Measurements from ENCODE around the gene GUCY1B1.

GUCY1B1 gene

DNA sequence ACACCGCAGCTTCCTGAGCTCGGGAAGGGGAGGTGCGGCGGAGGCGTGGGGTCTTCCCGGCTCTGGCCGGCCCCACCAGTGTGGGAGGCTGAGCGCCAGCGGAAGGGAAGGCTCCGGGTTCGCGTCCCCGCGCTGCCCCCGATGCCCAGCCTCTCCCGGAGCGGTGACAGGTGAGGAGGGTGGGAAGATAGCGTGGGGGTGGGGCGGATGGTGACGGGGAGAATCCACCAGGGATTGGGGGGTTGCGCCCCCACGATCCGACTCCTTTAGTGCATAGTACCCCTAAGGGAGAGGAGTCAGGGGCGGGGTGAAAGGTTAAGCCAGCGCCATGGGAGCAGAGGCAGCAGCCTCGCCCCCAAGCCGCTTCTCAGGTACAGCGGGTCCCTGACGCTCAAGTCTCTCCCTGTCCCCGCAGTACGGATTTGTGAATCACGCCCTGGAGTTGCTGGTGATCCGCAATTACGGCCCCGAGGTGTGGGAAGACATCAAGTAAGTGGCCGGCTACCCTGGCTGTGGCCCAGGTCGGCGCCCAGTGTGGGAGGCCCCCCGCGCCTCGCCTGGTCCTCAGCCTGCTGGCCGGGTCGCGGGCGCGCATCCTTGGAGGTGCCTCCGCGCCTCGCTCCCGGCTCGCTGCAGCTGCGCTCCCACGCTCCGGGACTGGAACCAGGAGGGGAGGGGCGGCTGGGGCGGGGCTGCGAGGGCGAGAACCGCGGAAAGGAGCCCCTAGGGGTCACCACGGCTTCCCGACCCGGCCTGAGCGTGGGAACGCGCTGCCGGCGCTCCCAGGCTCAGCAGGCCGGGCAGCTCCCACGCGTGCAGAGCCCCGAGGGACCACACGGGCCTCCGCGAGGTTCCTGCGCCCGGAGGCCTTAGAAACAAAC, 791 bp downstream of the GUCY1B1 start:
- H3K27ac ChIP-seq: peak overlapping the region; percentile 98
- TF ChIP-seq, protein P1, sequence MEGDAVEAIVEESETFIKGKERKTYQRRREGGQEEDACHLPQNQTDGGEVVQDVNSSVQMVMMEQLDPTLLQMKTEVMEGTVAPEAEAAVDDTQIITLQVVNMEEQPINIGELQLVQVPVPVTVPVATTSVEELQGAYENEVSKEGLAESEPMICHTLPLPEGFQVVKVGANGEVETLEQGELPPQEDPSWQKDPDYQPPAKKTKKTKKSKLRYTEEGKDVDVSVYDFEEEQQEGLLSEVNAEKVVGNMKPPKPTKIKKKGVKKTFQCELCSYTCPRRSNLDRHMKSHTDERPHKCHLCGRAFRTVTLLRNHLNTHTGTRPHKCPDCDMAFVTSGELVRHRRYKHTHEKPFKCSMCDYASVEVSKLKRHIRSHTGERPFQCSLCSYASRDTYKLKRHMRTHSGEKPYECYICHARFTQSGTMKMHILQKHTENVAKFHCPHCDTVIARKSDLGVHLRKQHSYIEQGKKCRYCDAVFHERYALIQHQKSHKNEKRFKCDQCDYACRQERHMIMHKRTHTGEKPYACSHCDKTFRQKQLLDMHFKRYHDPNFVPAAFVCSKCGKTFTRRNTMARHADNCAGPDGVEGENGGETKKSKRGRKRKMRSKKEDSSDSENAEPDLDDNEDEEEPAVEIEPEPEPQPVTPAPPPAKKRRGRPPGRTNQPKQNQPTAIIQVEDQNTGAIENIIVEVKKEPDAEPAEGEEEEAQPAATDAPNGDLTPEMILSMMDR (IDR thresholded peaks at IDR 0.05): no peak
- no peaks in the 10 kb centered on the region for H3K36me3 ChIP-seq (ENCODE audit: control insufficient read depth, insufficient read depth, low read length)
- no peaks in the 10 kb centered on the region for H3K27me3 ChIP-seq (ENCODE audit: control insufficient read depth, insufficient read depth, low read length)
- peak overlapping the region; percentile 70 for H3K4me2 ChIP-seq (ENCODE audit: low read length)
- H3K4me3 ChIP-seq (ENCODE audit: low read depth, low read length): peak overlapping the region; percentile 63
- no peaks in the 10 kb centered on the region for H3K79me2 ChIP-seq
- peak overlapping the region; percentile 84 for H3K9ac ChIP-seq
- H3K9me3 ChIP-seq (ENCODE audit: control insufficient read depth, low read length): no peaks in the 10 kb centered on the region
- peaks cover 6% of the 10 kb centered on the region for H3K4me1 ChIP-seq
- peak overlapping the region; percentile 81 for H2AFZ ChIP-seq

DNA sequence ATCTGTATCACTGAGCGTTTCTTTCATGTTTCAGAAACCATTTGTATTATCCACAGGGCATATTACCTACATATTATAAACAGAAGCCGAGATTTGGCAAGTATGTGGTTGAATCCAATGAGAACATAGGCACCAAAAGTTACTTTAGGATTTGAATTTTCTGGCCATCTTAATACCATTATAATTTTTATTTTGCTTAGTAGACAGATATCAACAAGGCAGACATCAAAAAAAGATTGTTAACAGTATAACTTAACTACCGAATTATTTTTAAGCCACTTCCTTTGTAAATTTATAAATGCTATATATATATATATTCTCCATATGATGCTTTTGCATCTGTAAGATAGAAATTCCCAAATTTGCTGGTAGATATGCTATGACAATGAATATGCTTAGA, 2.2 kb downstream of the GUCY1B1 start:
- H2AFZ ChIP-seq: no peak overlapping the region
- no peaks in the 10 kb centered on the region for H3K27me3 ChIP-seq (ENCODE audit: control insufficient read depth, insufficient read depth, low read length)
- H3K9me3 ChIP-seq (ENCODE audit: control insufficient read depth, low read length): no peaks in the 10 kb centered on the region
- TF ChIP-seq, protein P1 (IDR thresholded peaks at IDR 0.05): no peak
- no peaks in the 10 kb centered on the region for H3K36me3 ChIP-seq (ENCODE audit: control insufficient read depth, insufficient read depth, low read length)
- H3K4me3 ChIP-seq (ENCODE audit: low read depth, low read length): no peak overlapping the region
- no peaks in the 10 kb centered on the region for H3K79me2 ChIP-seq
- H3K27ac ChIP-seq: no peak overlapping the region
- H3K4me2 ChIP-seq (ENCODE audit: low read length): no peak overlapping the region
- peaks cover 6% of the 10 kb centered on the region for H3K4me1 ChIP-seq
- no peak overlapping the region for H3K9ac ChIP-seq

DNA sequence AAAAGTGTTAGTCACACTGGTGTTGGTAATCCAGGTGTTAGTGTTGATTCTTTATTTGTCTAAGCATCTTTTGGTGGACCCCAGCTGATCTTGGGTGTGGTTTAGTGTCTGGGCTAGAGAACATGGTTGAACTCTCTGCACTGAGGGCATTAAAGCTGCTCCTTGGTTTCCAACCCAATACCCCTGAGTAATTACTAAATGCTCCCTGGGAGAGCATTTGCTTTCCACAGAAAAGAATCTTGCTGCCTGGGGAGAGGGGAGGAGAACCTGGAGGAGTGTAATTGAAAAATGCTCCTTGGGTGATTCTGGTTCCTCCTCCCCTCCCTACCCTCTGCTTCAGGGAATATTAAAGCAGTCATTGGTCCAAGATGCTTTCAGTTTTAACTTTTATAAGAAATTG, 3.1 kb downstream of the GUCY1B1 start:
- Histone ChIP-seq H3K4me2 (ENCODE audit: low read length) (no peak overlapping the region), H3K27me3 (ENCODE audit: control insufficient read depth, insufficient read depth, low read length) (no peaks in the 10 kb centered on the region), H3K9me3 (ENCODE audit: control insufficient read depth, low read length) (no peaks in the 10 kb centered on the region), H3K4me1 (peaks cover 6% of the 10 kb centered on the region), H2AFZ (no peak overlapping the region), H3K27ac (peak overlapping the region; percentile 19), H3K36me3 (ENCODE audit: control insufficient read depth, insufficient read depth, low read length) (no peaks in the 10 kb centered on the region), H3K9ac (no peak overlapping the region), H3K79me2 (no peaks in the 10 kb centered on the region), H3K4me3 (ENCODE audit: low read depth, low read length) (no peak overlapping the region)
- TF ChIP-seq, protein P1 (IDR thresholded peaks at IDR 0.05): no peak

DNA sequence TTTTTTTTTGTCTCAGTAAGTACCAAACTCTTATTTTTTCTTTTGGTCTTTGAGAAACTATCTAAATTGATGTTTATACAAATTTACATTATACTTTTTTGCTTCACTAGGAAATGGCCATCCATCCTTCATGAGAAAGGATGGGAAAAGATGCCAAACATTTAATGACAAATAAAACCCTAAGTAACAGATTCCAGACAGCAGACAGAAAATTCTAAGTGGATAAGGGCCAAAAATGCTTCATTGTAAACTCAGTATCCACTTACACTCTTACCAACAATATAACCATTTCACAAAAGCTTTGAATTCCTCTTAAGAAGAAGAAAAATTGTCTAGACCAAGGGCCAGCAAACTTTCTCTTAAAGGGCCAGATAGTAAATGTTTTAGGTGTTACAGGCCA, 3.5 kb downstream of the GUCY1B1 start:
- H3K27me3 ChIP-seq (ENCODE audit: control insufficient read depth, insufficient read depth, low read length): no peaks in the 10 kb centered on the region
- TF ChIP-seq, protein P1 (IDR thresholded peaks at IDR 0.05): no peak
- H3K4me1 ChIP-seq: peaks cover 6% of the 10 kb centered on the region
- no peak overlapping the region for H3K4me2 ChIP-seq (ENCODE audit: low read length)
- no peak overlapping the region for H3K9ac ChIP-seq
- H2AFZ ChIP-seq: no peak overlapping the region
- no peaks in the 10 kb centered on the region for H3K36me3 ChIP-seq (ENCODE audit: control insufficient read depth, insufficient read depth, low read length)
- H3K9me3 ChIP-seq (ENCODE audit: control insufficient read depth, low read length): no peaks in the 10 kb centered on the region
- peak overlapping the region; percentile 19 for H3K27ac ChIP-seq
- H3K79me2 ChIP-seq: no peaks in the 10 kb centered on the region
- H3K4me3 ChIP-seq (ENCODE audit: low read depth, low read length): no peak overlapping the region

DNA sequence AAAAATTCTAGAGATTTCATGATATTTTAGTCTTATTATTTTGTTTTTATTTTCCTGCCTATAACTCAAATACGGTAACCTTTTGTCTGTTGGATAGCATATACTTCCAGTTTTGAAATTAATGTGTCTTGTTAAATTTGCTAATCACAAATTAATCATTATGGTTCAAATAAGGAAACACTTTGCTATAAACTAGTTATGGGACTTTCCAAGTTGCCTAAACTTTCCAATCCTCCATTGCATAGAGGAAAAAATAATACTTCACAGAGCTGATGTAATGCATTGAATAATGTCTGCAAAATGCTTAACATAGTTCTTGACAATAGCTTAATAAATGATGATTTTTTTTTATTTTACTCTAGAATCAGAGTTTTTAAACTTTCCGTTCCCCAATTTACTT, 4.7 kb downstream of the GUCY1B1 start:
- Histone ChIP-seq H3K79me2 (no peaks in the 10 kb centered on the region), H3K4me2 (ENCODE audit: low read length) (no peak overlapping the region), H3K9ac (no peak overlapping the region), H3K4me1 (peaks cover 3% of the 10 kb centered on the region), H3K4me3 (ENCODE audit: low read depth, low read length) (no peak overlapping the region), H3K9me3 (ENCODE audit: control insufficient read depth, low read length) (no peaks in the 10 kb centered on the region), H2AFZ (no peak overlapping the region), H3K27me3 (ENCODE audit: control insufficient read depth, insufficient read depth, low read length) (no peaks in the 10 kb centered on the region), H3K36me3 (ENCODE audit: control insufficient read depth, insufficient read depth, low read length) (no peaks in the 10 kb centered on the region), H3K27ac (no peak overlapping the region)
- TF ChIP-seq, protein P1 (IDR thresholded peaks at IDR 0.05): no peak

Data from parathyroid adenoma (tissue), 2 donors.